Fibroblast of lung (primary cell): ENCODE data around the gene NOL4L. TPM values are rescaled to one million over a fixed set of nuclear protein-coding genes. Genes with fewer than 3 reads are reported as not detected.

ENCODE experiments used
- DNase-seq, 2 donors: peaks; one replicate each; pipeline versions ENCODE4 v3.0.0 to v3.0.0-alpha.2; 2010; ENCODE audit warnings: low read depth in 2 of 2
- H2AFZ ChIP-seq: 2 replicates; pipeline ENCODE4 v1.5.1; 2012; ENCODE audit warnings: low read length, control low read depth, inconsistent platforms
- H3K27ac ChIP-seq: 2 replicates; pipeline ENCODE4 v1.5.1; 2011; ENCODE audit warnings: low read length, control low read depth; ENCODE audit not compliant: insufficient read depth
- H3K27me3 ChIP-seq: 2 replicates; pipeline ENCODE4 v1.5.1; 2011; ENCODE audit warnings: mild to moderate bottlenecking, low read length; ENCODE audit not compliant: control insufficient read depth, insufficient read depth
- H3K36me3 ChIP-seq: 2 replicates; pipeline ENCODE4 v1.5.1; 2011; ENCODE audit warnings: low read length; ENCODE audit not compliant: control insufficient read depth, insufficient read depth
- H3K4me1 ChIP-seq: 2 replicates; pipeline ENCODE4 v1.5.1; 2011; ENCODE audit warnings: low read length; ENCODE audit not compliant: control insufficient read depth, insufficient read depth; ENCODE audit errors: extremely low read depth
- H3K4me2 ChIP-seq: 2 replicates; pipeline ENCODE4 v1.5.1; 2011; ENCODE audit warnings: low read length, control low read depth; ENCODE audit not compliant: insufficient read depth; ENCODE audit errors: extremely low read depth
- H3K4me3 ChIP-seq, 4 experiments: fragments of 200-600 bp in 1 of 4; sonication (generic) in 1 of 4; replicated peaks in 1 of 4; 2 replicates each; pipeline ENCODE4 v1.5.1; 2011 to 2016; ENCODE audit warnings: low read length in 4 of 4, low read depth in 3 of 4, mild to moderate bottlenecking in 3 of 4, control low read depth in 2 of 4, inconsistent platforms in 1 of 4, mixed read lengths in 1 of 4; ENCODE audit not compliant: insufficient read depth in 1 of 4; ENCODE audit errors: control extremely low read depth in 1 of 4
- H3K79me2 ChIP-seq: 2 replicates; pipeline ENCODE4 v1.5.1; 2012; ENCODE audit warnings: mild to moderate bottlenecking, low read length, inconsistent platforms; ENCODE audit not compliant: control insufficient read depth, insufficient read depth
- H3K9ac ChIP-seq: 2 replicates; pipeline ENCODE4 v1.5.1; 2011; ENCODE audit warnings: mild to moderate bottlenecking, low read length, control low read depth; ENCODE audit not compliant: insufficient read depth
- H3K9me3 ChIP-seq: 2 replicates; pipeline ENCODE4 v1.5.1; 2012; ENCODE audit warnings: low read depth, low read length; ENCODE audit not compliant: control insufficient read depth, insufficient read depth
- H4K20me1 ChIP-seq: 2 replicates; pipeline ENCODE4 v1.5.1; 2011; ENCODE audit warnings: low read length; ENCODE audit not compliant: control insufficient read depth, insufficient read depth; ENCODE audit errors: extremely low read depth
- EZH2 ChIP-seq: IDR thresholded peaks from 2 replicates; pipeline ENCODE4 v1.5.1; 2012; ENCODE audit warnings: low read length, control low read depth, mild to moderate bottlenecking; ENCODE audit errors: missing control alignments
- polyA plus RNA-seq, 2 donors: library from polyadenylated mRNA; depleted of rRNA in 1 of 2; stranded (reverse) in 1 of 2; unstranded in 1 of 2; fragments of >200 nt; gene quantifications; 2 replicates each; pipeline ENCODE4 v1.2.1, GENCODE V29; 2011 to 2012; ENCODE audit warnings: missing spikeins in 1 of 2
- total RNA-seq: library from RNA; depleted of rRNA; stranded (reverse); fragments of >200 nt; gene quantifications from 2 replicates; pipeline ENCODE4 v1.2.1, GENCODE V29; 2014
- TF ChIP-seq, protein P1 (sequence below), 2 donors: IDR thresholded peaks in 1 of 2; conservative IDR thresholded peaks in 1 of 2; 1 replicate in 1 of 2; 2 replicates in 1 of 2; pipeline ENCODE4 v1.5.1; 2011 to 2012; ENCODE audit warnings: low read length in 2 of 2, control low read depth in 1 of 2, inconsistent platforms in 1 of 2, low read depth in 1 of 2, mild to moderate bottlenecking in 1 of 2

Gene NOL4L
- total and polyA plus RNA-seq, 2 donors (not counting 1 experiment from before 2014, with no cell fraction given) = 3.2 to 4.0 TPM

DNA sequence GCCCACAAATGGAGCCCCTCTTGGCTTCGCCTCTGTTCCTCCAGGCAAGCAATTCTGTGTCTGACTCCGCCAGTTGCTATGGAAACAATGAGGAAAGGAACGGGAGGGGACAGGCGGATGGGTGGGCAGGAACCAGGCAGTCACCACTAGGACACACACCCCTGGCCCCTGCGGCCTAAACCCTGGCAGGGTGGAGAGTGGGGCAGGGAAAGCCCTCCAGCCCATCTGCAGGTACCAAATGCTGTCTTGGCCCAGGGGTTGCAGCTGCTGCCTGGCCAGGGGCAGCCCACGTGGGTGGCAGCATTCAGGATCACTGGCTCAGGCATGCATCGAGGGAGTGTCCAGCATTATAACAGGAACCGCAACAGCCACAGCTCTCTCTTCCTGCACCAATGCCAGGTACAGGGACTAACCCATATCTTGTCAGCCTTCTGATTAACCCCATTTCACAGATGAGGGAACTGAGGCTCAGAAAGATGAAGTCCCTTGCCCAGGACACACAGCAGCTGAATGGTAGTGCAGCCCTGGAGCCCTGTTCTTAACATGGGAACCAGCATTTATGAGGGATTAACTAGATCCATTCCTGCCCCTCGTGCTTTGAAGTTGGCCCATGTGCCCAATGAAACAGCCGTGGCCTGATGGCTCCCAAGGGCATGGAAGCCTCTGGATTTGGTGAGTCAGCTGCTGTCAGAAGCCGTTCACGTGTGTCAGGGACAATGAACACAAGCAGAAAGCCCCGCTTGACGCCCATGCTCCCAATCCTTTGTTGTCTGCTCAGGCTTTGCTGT, 66.3 kb downstream of the NOL4L start:
- Histone ChIP-seq H3K4me3 (no peak overlapping the region), H2AFZ (no peak overlapping the region), H3K9ac (no peak overlapping the region), H3K4me2 (no peak overlapping the region), H3K27me3 (no peaks in the 10 kb centered on the region), H3K4me1 (no peaks in the 10 kb centered on the region), H3K27ac (no peak overlapping the region), H3K36me3 (no peaks in the 10 kb centered on the region), H3K9me3 (no peaks in the 10 kb centered on the region), H3K79me2 (no peaks in the 10 kb centered on the region), H4K20me1 (no peaks in the 10 kb centered on the region)
- no peak for DNase-seq
- TF ChIP-seq EZH2 = no peak
- TF ChIP-seq, protein P1, sequence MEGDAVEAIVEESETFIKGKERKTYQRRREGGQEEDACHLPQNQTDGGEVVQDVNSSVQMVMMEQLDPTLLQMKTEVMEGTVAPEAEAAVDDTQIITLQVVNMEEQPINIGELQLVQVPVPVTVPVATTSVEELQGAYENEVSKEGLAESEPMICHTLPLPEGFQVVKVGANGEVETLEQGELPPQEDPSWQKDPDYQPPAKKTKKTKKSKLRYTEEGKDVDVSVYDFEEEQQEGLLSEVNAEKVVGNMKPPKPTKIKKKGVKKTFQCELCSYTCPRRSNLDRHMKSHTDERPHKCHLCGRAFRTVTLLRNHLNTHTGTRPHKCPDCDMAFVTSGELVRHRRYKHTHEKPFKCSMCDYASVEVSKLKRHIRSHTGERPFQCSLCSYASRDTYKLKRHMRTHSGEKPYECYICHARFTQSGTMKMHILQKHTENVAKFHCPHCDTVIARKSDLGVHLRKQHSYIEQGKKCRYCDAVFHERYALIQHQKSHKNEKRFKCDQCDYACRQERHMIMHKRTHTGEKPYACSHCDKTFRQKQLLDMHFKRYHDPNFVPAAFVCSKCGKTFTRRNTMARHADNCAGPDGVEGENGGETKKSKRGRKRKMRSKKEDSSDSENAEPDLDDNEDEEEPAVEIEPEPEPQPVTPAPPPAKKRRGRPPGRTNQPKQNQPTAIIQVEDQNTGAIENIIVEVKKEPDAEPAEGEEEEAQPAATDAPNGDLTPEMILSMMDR (conservative IDR thresholded peaks at IDR 0.05 in 1 of 2, IDR thresholded peaks at IDR 0.05 in 1 of 2; ENCODE audit: low read depth in 1 of 2, low read length in 2 of 2) = no peak

DNA sequence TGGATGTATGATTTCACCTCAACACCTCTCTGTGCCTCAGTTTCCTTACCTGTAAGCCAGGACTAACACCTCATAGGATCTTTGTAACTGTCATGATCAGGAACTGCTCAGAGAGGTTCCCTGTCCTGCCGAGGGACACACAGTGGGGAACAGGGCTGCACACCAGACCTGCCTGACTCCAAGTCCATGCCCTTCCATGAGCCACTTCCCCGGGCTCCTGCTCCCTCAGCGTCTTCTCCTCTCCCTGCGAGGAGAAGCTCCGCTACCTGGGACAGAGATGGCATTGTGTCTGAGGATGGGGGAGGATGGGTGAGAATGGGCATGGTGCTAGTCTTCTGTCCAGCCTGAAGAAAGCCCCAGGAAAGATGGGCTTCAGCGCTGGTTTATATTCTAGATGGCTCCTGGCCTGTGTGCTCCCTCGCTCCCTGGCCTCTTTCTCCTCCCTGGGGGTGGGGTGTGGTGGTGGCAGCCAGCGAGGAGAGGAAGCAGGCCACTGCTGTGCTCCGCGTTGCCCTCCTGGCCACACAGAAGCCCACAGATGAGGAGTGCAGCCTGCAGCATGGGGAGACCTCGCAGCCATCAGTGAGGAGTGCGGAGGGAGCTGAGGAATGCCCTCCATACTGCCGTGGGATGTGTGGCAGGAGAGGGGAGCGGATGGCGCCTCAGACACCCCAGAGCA, 67.1 kb downstream of the NOL4L start:
- no peaks in the 10 kb centered on the region for H3K27me3 ChIP-seq
- TF ChIP-seq, protein P1 (conservative IDR thresholded peaks at IDR 0.05 in 1 of 2, IDR thresholded peaks at IDR 0.05 in 1 of 2; ENCODE audit: low read depth in 1 of 2, low read length in 2 of 2) = no peak
- no peak overlapping the region for H3K9ac ChIP-seq
- no peaks in the 10 kb centered on the region for H3K4me1 ChIP-seq
- H3K79me2 ChIP-seq = no peaks in the 10 kb centered on the region
- no peaks in the 10 kb centered on the region for H4K20me1 ChIP-seq
- no peaks in the 10 kb centered on the region for H3K9me3 ChIP-seq
- no peak for DNase-seq
- H3K27ac ChIP-seq = no peak overlapping the region
- no peak overlapping the region for H3K4me2 ChIP-seq
- no peak overlapping the region for H2AFZ ChIP-seq
- no peaks in the 10 kb centered on the region for H3K36me3 ChIP-seq
- no peak overlapping the region for H3K4me3 ChIP-seq

DNA sequence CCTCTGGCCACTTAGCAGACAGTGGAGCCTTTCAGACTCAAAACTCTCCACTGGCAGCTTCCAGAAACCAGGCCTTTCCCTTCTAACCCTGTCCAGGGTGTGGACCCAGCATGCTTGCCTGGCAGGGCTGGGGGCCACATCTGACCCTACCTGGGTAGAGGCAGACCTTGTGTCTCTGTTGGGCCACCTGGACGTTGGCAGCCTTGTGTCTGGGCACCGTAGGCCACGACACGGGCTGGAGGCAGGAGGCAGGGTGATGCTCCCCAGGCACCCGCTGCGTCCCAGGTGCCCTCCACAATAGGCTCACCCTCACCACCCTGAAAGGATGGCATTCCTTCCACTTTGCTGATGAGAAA, 67.6 kb downstream of the NOL4L start:
- TF ChIP-seq, protein P1 (conservative IDR thresholded peaks at IDR 0.05 in 1 of 2, IDR thresholded peaks at IDR 0.05 in 1 of 2; ENCODE audit: low read depth in 1 of 2, low read length in 2 of 2) = no peak
- no peak for TF ChIP-seq EZH2
- Histone ChIP-seq H3K4me1 (no peaks in the 10 kb centered on the region), H3K27me3 (no peaks in the 10 kb centered on the region), H3K36me3 (no peaks in the 10 kb centered on the region), H2AFZ (no peak overlapping the region), H3K9me3 (no peaks in the 10 kb centered on the region), H3K27ac (no peak overlapping the region), H4K20me1 (no peaks in the 10 kb centered on the region), H3K4me3 (no peak overlapping the region), H3K4me2 (no peak overlapping the region), H3K9ac (no peak overlapping the region), H3K79me2 (no peaks in the 10 kb centered on the region)
- no peak for DNase-seq
